ENCODE measurements around the gene TMEM176B.
"Not testable (repeated sequence)": the region's sequence is repeated elsewhere in the genome, so short reads cannot be mapped to it uniquely, and the experiment has no call there.

TMEM176B gene

GRCh38 chr7:150823484-150824126 is 23.4 kb upstream of the TMEM176B start:
- Histone ChIP-seq H3K9me3 (ENCODE audit: control insufficient read depth, low read length) (no peaks in the 10 kb centered on the region), H3K27ac (ENCODE audit: insufficient read depth, low read depth, low read length, poor library complexity, severe bottlenecking) (no peak overlapping the region), H3K4me1 (ENCODE audit: control insufficient read depth, insufficient read depth, low read length) (no peaks in the 10 kb centered on the region), H3K36me3 (ENCODE audit: control insufficient read depth, insufficient read depth, low read length) (no peaks in the 10 kb centered on the region), H3K4me3 (ENCODE audit: insufficient read depth, low read depth, low read length) (no peak overlapping the region), H3K27me3 (ENCODE audit: control insufficient read depth, insufficient read depth, low read length, poor library complexity, severe bottlenecking) (no peaks in the 10 kb centered on the region)
- 94% methylated on average over 10 of the region's 10 CpGs for whole genome bisulfite sequencing, 2 experiments

- Histone ChIP-seq H3K36me3 (ENCODE audit: control insufficient read depth, insufficient read depth, low read length) (no peaks in the 10 kb centered on the region), H3K27me3 (ENCODE audit: control insufficient read depth, insufficient read depth, low read length, poor library complexity, severe bottlenecking) (no peaks in the 10 kb centered on the region)
- 96 to 98% methylated on average over 8 of the region's 8 CpGs for WGBS, 2 experiments
Measured at GRCh38 chr7:150823043-150823442, 22.9 kb upstream of the TMEM176B start.

GRCh38 chr7:150820578-150821198 is 20.5 kb upstream of the TMEM176B start:
- H3K9me3 ChIP-seq (ENCODE audit: control insufficient read depth, low read length): no peaks in the 10 kb centered on the region
- H3K27ac ChIP-seq (ENCODE audit: insufficient read depth, low read depth, low read length, poor library complexity, severe bottlenecking): no peak overlapping the region
- no peaks in the 10 kb centered on the region for H3K27me3 ChIP-seq (ENCODE audit: control insufficient read depth, insufficient read depth, low read length, poor library complexity, severe bottlenecking)
- 89% methylated on average over 6 to 7 of the region's 7 CpGs for WGBS, 2 experiments
- no peaks in the 10 kb centered on the region for H3K4me1 ChIP-seq (ENCODE audit: control insufficient read depth, insufficient read depth, low read length)
- no peak overlapping the region for H3K4me3 ChIP-seq (ENCODE audit: insufficient read depth, low read depth, low read length)
- H3K36me3 ChIP-seq (ENCODE audit: control insufficient read depth, insufficient read depth, low read length): no peaks in the 10 kb centered on the region

More at GRCh38 chr7:150823043-150823442, 22.9 kb upstream of the TMEM176B start:
- H3K9me3 ChIP-seq (ENCODE audit: control insufficient read depth, low read length): no peaks in the 10 kb centered on the region
- H3K4me3 ChIP-seq (ENCODE audit: insufficient read depth, low read depth, low read length): no peak overlapping the region
- no peaks in the 10 kb centered on the region for H3K4me1 ChIP-seq (ENCODE audit: control insufficient read depth, insufficient read depth, low read length)
- H3K27ac ChIP-seq (ENCODE audit: insufficient read depth, low read depth, low read length, poor library complexity, severe bottlenecking): no peak overlapping the region

- Histone ChIP-seq H3K27me3 (ENCODE audit: control insufficient read depth, insufficient read depth, low read length, poor library complexity, severe bottlenecking) (no peaks in the 10 kb centered on the region), H3K9me3 (ENCODE audit: control insufficient read depth, low read length) (no peaks in the 10 kb centered on the region), H3K4me1 (ENCODE audit: control insufficient read depth, insufficient read depth, low read length) (no peaks in the 10 kb centered on the region), H3K36me3 (ENCODE audit: control insufficient read depth, insufficient read depth, low read length) (no peaks in the 10 kb centered on the region), H3K4me3 (ENCODE audit: insufficient read depth, low read depth, low read length) (no peak overlapping the region), H3K27ac (ENCODE audit: insufficient read depth, low read depth, low read length, poor library complexity, severe bottlenecking) (no peak overlapping the region)
- WGBS, 2 experiments: 64 to 73% methylated on average over 5 of the region's 5 CpGs
Measured at GRCh38 chr7:150820148-150820547, 20.0 kb upstream of the TMEM176B start.

- H3K4me1 ChIP-seq (ENCODE audit: control insufficient read depth, insufficient read depth, low read length): peaks cover 7% of the 10 kb centered on the region
- 87 to 88% methylated on average over 2 of the region's 2 CpGs for WGBS, 2 experiments
- H3K9me3 ChIP-seq (ENCODE audit: control insufficient read depth, low read length): no peaks in the 10 kb centered on the region
- no peak overlapping the region for H3K27ac ChIP-seq (ENCODE audit: insufficient read depth, low read depth, low read length, poor library complexity, severe bottlenecking)
- no peaks in the 10 kb centered on the region for H3K27me3 ChIP-seq (ENCODE audit: control insufficient read depth, insufficient read depth, low read length, poor library complexity, severe bottlenecking)
- no peaks in the 10 kb centered on the region for H3K36me3 ChIP-seq (ENCODE audit: control insufficient read depth, insufficient read depth, low read length)
- no peak overlapping the region for H3K4me3 ChIP-seq (ENCODE audit: insufficient read depth, low read depth, low read length)
Measured at GRCh38 chr7:150818971-150819370, 18.8 kb upstream of the TMEM176B start.

GRCh38 chr7:150814328-150815001 is 14.3 kb upstream of the TMEM176B start:
- 53 to 54% methylated on average over 6 to 7 of the region's 7 CpGs for WGBS, 2 experiments
- H3K27ac ChIP-seq (ENCODE audit: insufficient read depth, low read depth, low read length, poor library complexity, severe bottlenecking): peak overlapping the region; percentile 22
- no peaks in the 10 kb centered on the region for H3K36me3 ChIP-seq (ENCODE audit: control insufficient read depth, insufficient read depth, low read length)
- no peaks in the 10 kb centered on the region for H3K9me3 ChIP-seq (ENCODE audit: control insufficient read depth, low read length)
- peaks cover 9% of the 10 kb centered on the region for H3K4me1 ChIP-seq (ENCODE audit: control insufficient read depth, insufficient read depth, low read length)
- no peak overlapping the region for H3K4me3 ChIP-seq (ENCODE audit: insufficient read depth, low read depth, low read length)
- H3K27me3 ChIP-seq (ENCODE audit: control insufficient read depth, insufficient read depth, low read length, poor library complexity, severe bottlenecking): no peaks in the 10 kb centered on the region

- H3K9me3 ChIP-seq (ENCODE audit: control insufficient read depth, low read length); H3K4me1 ChIP-seq (ENCODE audit: control insufficient read depth, insufficient read depth, low read length); H3K27ac ChIP-seq (ENCODE audit: insufficient read depth, low read depth, low read length, poor library complexity, severe bottlenecking); H3K27me3 ChIP-seq (ENCODE audit: control insufficient read depth, insufficient read depth, low read length, poor library complexity, severe bottlenecking); H3K4me3 ChIP-seq (ENCODE audit: insufficient read depth, low read depth, low read length); H3K36me3 ChIP-seq (ENCODE audit: control insufficient read depth, insufficient read depth, low read length): not testable (repeated sequence)
- 76 to 79% methylated on average over 13 of the region's 13 CpGs for WGBS, 2 experiments
Measured at GRCh38 chr7:150807616-150808438, 7.7 kb upstream of the TMEM176B start.

GRCh38 chr7:150806863-150807262 is 6.7 kb upstream of the TMEM176B start:
- H3K27ac ChIP-seq (ENCODE audit: insufficient read depth, low read depth, low read length, poor library complexity, severe bottlenecking): no peak overlapping the region

GRCh38 chr7:150806454-150806853 is 6.3 kb upstream of the TMEM176B start:
- Histone ChIP-seq H3K27me3 (ENCODE audit: control insufficient read depth, insufficient read depth, low read length, poor library complexity, severe bottlenecking) (peaks cover 20% of the 10 kb centered on the region), H3K4me3 (ENCODE audit: insufficient read depth, low read depth, low read length) (no peak overlapping the region), H3K27ac (ENCODE audit: insufficient read depth, low read depth, low read length, poor library complexity, severe bottlenecking) (no peak overlapping the region), H3K9me3 (ENCODE audit: control insufficient read depth, low read length) (no peaks in the 10 kb centered on the region), H3K4me1 (ENCODE audit: control insufficient read depth, insufficient read depth, low read length) (no peaks in the 10 kb centered on the region), H3K36me3 (ENCODE audit: control insufficient read depth, insufficient read depth, low read length) (no peaks in the 10 kb centered on the region)
- 96 to 98% methylated on average over 3 of the region's 3 CpGs for WGBS, 2 experiments

More at GRCh38 chr7:150806863-150807262, 6.7 kb upstream of the TMEM176B start:
- peaks cover 16% of the 10 kb centered on the region for H3K27me3 ChIP-seq (ENCODE audit: control insufficient read depth, insufficient read depth, low read length, poor library complexity, severe bottlenecking)
- H3K36me3 ChIP-seq (ENCODE audit: control insufficient read depth, insufficient read depth, low read length): no peaks in the 10 kb centered on the region
- no peaks in the 10 kb centered on the region for H3K4me1 ChIP-seq (ENCODE audit: control insufficient read depth, insufficient read depth, low read length)
- H3K9me3 ChIP-seq (ENCODE audit: control insufficient read depth, low read length): no peaks in the 10 kb centered on the region
- no peak overlapping the region for H3K4me3 ChIP-seq (ENCODE audit: insufficient read depth, low read depth, low read length)
- WGBS, 2 experiments: 92 to 100% methylated on average over 1 to 2 of the region's 2 CpGs

- no peaks in the 10 kb centered on the region for H3K4me1 ChIP-seq (ENCODE audit: control insufficient read depth, insufficient read depth, low read length)
- H3K27me3 ChIP-seq (ENCODE audit: control insufficient read depth, insufficient read depth, low read length, poor library complexity, severe bottlenecking): peaks cover 26% of the 10 kb centered on the region
- no peaks in the 10 kb centered on the region for H3K36me3 ChIP-seq (ENCODE audit: control insufficient read depth, insufficient read depth, low read length)
- no peak overlapping the region for H3K4me3 ChIP-seq (ENCODE audit: insufficient read depth, low read depth, low read length)
- H3K9me3 ChIP-seq (ENCODE audit: control insufficient read depth, low read length): no peaks in the 10 kb centered on the region
- H3K27ac ChIP-seq (ENCODE audit: insufficient read depth, low read depth, low read length, poor library complexity, severe bottlenecking): no peak overlapping the region
Measured at GRCh38 chr7:150805864-150806263, 5.7 kb upstream of the TMEM176B start.
